Endometrial microvascular endothelial cells (primary cell): ENCODE data around the gene ASTN1. TPM values are rescaled to one million over a fixed set of nuclear protein-coding genes. Genes with fewer than 3 reads are reported as not detected.

ENCODE experiments used
- in situ Hi-C: cut with HindIII; loops from 2 replicates; pipeline ENCODE4 v1.10.0; 2017; ENCODE audit warnings: low sequenced_read_pairs, low pct_unique_long_range_greater_than_20kb; ENCODE audit errors: inconsistent ontology term
- total RNA-seq: library from RNA; depleted of rRNA; stranded (reverse); fragments of >200 nt; gene quantifications from one replicate; pipeline ENCODE4 v1.2.3, GENCODE V29; 2015; ENCODE audit errors: inconsistent ontology term

ASTN1 gene
- total RNA-seq, 1 donor from 2014 or later: not detected

- in situ Hi-C loops: no loop called here
These were observed 335.3 kb downstream of the ASTN1 start for GRCh38 chr1:176829261-176829660.

- in situ Hi-C loops: no loop called here
These were observed 338.2 kb downstream of the ASTN1 start for GRCh38 chr1:176826265-176826664.

DNA sequence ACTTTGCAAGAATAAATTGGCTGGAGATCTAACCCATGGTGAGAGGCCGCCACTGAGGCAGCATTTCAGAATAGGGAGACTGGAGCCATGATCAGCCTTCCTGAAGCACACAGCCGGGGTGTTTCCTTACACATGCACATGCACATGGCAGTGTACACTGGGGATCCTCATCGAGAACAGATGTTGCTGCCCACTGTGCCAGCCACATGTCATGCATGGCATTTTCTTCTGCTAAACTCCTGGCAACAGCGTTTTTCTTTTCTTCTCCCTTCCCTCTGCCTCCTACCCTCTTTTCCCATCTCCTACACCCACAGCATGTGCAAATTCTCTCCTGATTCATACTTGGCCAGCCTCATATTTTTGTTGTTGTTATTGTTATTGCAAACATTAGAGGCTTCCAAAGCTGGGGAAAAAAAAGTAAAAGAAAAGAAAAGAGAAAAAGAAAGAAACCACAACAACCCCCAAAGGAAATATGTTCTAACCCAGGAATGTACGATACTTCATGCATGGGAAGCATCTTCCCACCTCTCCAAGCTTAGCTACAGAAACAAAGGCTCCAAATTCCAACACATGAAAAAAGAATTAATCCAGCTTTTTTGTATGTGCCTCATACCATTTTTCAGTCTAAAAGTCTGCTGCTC lies 344.0 kb downstream of the ASTN1 start:
- in situ Hi-C loops: no loop called here

DNA sequence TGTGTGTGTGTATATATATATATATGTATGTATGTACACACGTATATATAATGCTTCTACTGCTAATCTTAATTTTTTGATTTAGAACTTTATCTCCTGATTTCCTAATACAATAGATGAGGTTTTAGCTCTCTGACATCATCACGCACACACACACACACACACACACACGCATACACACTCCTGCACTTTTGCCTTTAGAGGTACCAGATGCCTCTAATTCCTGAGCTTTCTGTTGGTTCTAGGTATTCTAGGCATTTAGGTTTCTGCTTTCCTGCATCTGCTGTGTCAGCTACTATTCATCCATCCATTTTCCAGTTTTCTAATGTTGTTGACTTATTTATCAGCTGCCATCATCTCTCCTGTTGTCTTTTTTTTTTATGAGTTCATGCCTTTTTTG lies 348.3 kb downstream of the ASTN1 start:
- in situ Hi-C loops: no loop called here

- in situ Hi-C loops: no loop called here
These were observed 348.9 kb downstream of the ASTN1 start for GRCh38 chr1:176815621-176816020.

DNA sequence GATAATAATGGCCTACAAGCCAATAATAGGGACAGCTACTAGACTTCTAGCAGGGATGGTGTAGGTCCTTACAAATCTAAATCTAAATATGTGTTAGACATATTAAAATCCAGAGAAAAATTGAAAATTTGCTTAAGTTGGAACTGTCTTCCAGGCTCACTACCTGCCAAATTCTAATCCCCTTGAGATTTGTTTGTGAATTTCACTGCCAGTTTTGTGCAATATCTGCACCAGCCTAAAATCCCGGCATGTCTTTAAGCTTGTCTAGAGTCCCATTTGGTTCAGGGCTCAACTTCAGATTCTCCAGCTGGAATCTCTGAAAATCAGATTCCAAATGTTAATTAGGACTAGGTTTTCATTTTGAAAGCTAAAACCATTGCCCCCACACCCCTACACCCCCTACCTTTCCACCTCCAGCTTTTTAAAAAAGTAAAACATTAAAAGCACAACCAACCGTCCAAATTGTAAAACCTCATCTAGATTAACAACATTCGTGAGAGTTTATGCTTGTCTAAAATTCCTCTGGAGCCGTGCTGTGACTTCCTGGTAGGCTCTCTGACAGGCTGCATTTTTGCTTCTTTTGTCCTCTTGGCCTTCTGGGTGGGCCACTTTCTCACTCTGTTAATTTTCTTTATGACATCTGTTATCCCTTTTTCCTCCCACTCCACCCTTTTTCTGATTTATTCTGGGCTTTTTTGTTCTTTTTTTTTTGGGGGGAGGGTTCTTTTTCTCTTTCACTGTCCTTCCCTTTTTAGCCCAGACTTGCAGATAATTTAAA lies 352.8 kb downstream of the ASTN1 start:
- in situ Hi-C loops: no loop called here

DNA sequence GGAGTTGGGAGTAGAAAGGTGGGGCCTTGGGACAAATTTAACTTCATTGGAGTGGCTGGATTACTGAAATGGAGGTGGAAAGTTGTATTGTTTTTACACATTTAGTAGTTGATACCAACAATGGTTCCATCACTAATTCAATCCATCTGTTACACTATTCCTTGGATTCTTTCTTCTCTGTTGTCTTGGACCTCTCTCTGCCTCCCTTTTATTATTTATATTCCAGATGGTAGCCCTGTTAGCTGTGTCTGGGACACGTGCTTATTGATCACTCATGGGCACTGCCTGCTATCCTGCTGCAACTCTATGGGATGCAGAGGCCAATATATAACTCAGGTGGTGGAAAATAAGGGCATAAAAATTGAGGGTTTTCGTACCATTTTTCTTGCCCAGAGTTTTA lies 355.2 kb downstream of the ASTN1 start:
- in situ Hi-C loops: no loop called here

Other genes starting within 250 kb of the ASTN1 start
- gene BRINP2, start 6.2 kb upstream of the ASTN1 start, total RNA-seq: 0.09 TPM